Skin of body (tissue), 2 donors: ENCODE measurements around the gene MON1A. TPM values are rescaled to one million over a fixed set of nuclear protein-coding genes. Genes with fewer than 3 reads are reported as not detected.

Source experiments
- small RNA-seq: library from RNA; depleted of rRNA; stranded (forward); fragments of <200 nt; gene quantifications from one replicate; pipeline ENCODE3, GENCODE V24; 2014; ENCODE audit warnings: low replicate concordance
- total RNA-seq: library from RNA; depleted of rRNA; stranded (reverse); fragments of >200 nt; gene quantifications from one replicate; pipeline ENCODE4 v1.2.3, GENCODE V29; 2014

The MON1A gene
- total RNA-seq, 1 donor from 2014 or later = 3.1 TPM

Small RNAs within 50 kb of the gene (small RNA-seq; reads per million reads assigned to genes)
- gene RN7SL217P = not detected

Other genes with a start within 250 kb of the MON1A start
- 8.6 TPM for gene MST1, start 240.3 kb downstream of the MON1A start, total RNA-seq
- gene RNF123, start 240.3 kb downstream of the MON1A start, total RNA-seq = 18.6 TPM
- gene AMIGO3, start 210.1 kb downstream of the MON1A start, total RNA-seq = 0.10 TPM
- gene GMPPB, start 205.9 kb downstream of the MON1A start, total RNA-seq = 9.5 TPM
- 27.5 TPM for gene IP6K1, start 143.3 kb downstream of the MON1A start, total RNA-seq
- gene CDHR4, start 129.9 kb downstream of the MON1A start, total RNA-seq = not detected
- 6.6 TPM for gene INKA1, start 126.5 kb downstream of the MON1A start, total RNA-seq
- gene UBA7, start 115.9 kb downstream of the MON1A start, total RNA-seq = 16.3 TPM
- 2.8 TPM for gene TRAIP, start 73.2 kb downstream of the MON1A start, total RNA-seq
- 0.89 TPM for gene CAMKV, start 59.9 kb downstream of the MON1A start, total RNA-seq
- gene MST1R, start 25.9 kb downstream of the MON1A start, total RNA-seq = 6.3 TPM
- gene RBM6, start 10.3 kb upstream of the MON1A start, total RNA-seq = 110 TPM
- 247 TPM for gene RBM5, start 159.1 kb upstream of the MON1A start, total RNA-seq
- 23.3 TPM for gene SEMA3F, start 225.5 kb upstream of the MON1A start, total RNA-seq